Measurements from ENCODE around the gene RAPGEF4. TPM values are rescaled to one million over a fixed set of nuclear protein-coding genes. Genes with fewer than 3 reads are reported as not detected.

Gene RAPGEF4
- total RNA-seq, 1 donor from 2014 or later: 18.6 TPM

DNA sequence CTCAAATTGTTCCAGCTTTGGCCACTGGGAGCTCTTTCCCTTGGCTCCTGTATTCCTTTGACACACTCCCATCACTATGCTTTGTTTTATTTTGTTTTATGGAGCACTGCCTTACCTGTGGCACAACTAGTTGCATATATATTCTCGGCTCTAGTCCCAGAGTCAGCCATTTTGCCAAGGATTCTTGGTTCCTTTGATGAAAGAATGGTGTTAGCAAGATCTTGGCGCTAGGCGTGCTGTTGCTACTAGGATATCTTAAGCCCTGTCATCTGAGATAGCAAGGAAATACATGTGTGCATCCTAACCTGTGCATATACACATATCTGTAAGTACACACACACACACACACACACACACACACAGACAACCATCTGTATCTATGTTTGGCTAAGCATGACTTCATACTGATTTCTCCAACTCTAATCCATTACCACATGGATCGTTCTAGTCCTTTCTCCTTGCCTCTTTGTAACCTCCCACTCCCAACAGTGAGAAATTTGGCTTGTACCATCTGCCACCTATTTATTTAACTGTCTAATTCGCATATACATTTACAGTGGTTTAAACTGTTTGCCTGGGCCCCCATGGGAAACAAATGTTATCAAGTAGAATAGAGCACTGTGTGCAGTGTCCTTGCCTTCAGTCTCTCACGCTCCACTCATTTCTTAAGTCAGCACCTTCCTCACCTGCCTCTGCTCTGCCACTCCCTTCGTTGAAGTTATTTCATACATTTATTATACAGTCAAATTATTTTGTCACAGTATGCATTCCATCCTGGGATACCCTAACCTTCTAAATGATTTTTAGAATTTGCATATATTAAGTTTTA lies 202.5 kb downstream of the RAPGEF4 start:
- no peak for DNase-seq (ENCODE audit: low spot score)

GRCh38 chr2:172938713-172939375 lies 203.2 kb downstream of the RAPGEF4 start:
- no peak for DNase-seq (ENCODE audit: low spot score)

GRCh38 chr2:172943539-172943938 lies 207.9 kb downstream of the RAPGEF4 start:
- DNase-seq (ENCODE audit: low spot score): no peak

DNA sequence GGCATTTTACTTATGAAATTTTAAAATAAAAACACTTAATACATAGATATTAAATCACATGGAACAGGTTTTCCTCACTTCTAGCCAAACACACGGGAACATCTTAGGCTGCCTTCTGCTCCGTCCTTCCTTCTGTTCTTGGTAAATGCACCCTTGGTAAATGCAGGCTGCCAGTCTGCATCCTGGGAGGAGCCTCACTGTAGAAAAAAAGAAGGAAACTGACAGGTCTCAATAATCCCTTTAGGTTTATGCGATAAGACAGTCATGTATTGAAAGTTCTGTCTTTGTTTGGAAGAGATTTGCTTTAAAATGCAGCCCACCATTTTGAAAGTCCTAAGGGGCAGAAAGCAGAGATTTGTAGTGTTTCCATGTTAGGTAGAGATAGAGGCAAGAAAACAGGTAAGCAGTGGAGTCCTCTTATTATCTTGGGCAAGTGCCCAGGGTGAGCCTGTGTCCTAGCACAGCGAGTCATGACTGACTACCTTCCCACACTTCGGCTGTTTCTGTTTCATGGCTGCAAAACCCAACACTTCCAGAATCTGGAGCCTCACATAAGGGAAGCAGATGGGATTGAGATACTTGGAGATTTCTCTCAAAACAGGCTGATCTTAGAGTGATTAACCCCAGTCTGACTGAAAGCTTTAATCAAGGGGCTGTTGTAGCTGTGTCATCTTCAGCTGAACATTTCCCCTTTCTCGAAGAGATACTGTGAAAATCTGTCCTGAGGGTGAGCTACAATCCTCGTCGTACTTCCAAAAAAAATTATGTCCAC lies 208.6 kb downstream of the RAPGEF4 start:
- no peak for DNase-seq (ENCODE audit: low spot score)

GRCh38 chr2:172944794-172945509 lies 209.3 kb downstream of the RAPGEF4 start:
- DNase-seq (ENCODE audit: low spot score): no peak

DNA sequence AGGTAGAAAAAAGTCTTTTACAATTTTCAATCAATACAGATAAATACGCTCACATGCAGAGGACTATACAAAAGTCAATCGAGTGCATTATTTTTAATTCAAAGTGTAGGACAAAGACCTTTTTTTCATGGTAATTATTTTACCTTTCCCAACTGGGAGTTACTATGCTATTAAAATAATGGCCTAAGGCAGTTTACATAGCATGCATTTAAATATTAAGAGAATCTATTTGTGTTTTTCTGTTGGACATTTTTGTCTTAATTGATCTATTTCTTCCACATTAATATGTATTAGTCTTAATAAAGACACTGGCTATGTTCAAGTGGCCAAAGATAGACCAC lies 209.8 kb downstream of the RAPGEF4 start:
- DNase-seq (ENCODE audit: low spot score): no peak

- DNase-seq (ENCODE audit: low spot score): no peak
Observed at GRCh38 chr2:172947461-172948153, 212.0 kb downstream of the RAPGEF4 start.

DNA sequence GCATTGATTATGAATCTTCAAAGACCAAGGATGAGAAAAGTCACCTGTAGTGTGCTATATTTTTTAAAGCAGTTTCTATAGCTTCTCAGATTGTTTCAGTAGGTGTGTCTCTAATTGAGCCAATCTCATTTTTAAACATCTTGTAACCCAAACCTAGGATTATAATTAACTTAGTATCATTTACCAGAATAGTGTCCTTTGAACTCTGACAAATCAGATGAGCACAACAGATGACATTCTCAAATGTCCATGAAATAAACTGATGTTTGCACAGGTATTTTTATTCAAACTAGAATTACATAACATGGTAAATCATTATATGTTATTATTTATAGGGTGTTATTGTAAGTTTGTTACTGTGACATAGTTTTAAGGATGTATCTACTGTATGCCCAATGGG lies 213.9 kb downstream of the RAPGEF4 start:
- no peak for DNase-seq (ENCODE audit: low spot score)

DNA sequence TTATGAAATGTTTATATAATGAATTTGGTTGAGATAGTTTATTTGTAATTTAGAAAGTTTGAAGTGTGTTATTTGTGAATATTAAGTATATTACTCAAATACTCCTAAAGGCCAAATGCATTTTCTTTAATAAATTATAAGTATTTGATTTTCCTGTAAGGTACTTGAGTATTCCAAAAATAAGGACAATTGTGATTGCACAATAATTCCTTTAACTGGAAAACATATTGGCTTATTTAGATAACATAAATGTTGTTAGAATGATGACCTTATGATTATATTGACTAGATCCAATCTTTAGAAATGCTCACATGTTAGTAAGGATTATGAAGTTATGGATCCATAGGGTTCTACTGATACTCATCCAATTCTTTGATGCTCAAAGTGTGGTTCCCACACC lies 214.9 kb downstream of the RAPGEF4 start:
- DNase-seq (ENCODE audit: low spot score): no peak

DNA sequence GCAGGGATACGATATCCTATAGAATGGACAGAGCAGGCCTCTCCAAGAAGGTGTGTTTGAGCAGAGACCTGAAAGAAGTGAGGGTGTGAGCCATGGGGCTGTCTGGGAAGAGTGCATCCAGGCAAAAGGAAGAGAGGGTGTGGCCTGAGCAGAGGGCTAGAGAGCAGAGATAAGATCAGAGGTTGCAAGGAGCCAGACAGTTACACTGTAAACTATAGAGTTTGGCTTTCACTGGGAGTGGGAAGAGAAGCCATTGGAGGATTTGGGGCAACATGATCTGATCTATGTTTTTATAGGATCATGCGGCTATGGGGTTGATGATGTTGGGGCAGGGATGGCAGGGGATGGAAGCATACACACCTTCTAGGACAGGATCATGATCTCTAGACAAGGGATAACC lies 215.9 kb downstream of the RAPGEF4 start:
- DNase-seq (ENCODE audit: low spot score): no peak

- DNase-seq (ENCODE audit: low spot score): no peak
Observed at GRCh38 chr2:172953411-172953810, 217.8 kb downstream of the RAPGEF4 start.

GRCh38 chr2:172953970-172954852 lies 218.6 kb downstream of the RAPGEF4 start:
- no peak for DNase-seq (ENCODE audit: low spot score)

DNA sequence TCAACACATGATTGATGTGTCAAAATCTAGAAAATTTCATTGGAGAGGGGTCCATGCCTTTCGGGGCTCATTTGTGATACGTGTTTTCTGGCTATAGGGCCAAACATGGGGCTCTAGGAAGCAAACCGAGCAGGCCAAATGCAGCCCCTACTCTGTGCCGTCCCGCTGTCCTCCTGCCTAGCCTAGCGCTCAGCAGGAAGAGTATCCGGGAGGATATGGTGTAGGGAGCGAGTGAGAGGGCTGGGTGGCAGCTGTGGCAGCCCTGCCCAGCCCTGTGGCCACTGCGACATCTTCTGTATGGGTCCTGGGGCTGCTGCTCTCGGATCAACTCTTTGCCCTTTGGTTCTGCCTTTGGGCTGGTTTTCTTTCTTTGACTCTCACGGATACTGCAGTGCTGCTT lies 219.9 kb downstream of the RAPGEF4 start:
- no peak for DNase-seq (ENCODE audit: low spot score)

GRCh38 chr2:172957734-172958133 lies 222.1 kb downstream of the RAPGEF4 start:
- no peak for DNase-seq (ENCODE audit: low spot score)

GRCh38 chr2:172962082-172962481 lies 226.4 kb downstream of the RAPGEF4 start:
- DNase-seq (ENCODE audit: low spot score): no peak

DNA sequence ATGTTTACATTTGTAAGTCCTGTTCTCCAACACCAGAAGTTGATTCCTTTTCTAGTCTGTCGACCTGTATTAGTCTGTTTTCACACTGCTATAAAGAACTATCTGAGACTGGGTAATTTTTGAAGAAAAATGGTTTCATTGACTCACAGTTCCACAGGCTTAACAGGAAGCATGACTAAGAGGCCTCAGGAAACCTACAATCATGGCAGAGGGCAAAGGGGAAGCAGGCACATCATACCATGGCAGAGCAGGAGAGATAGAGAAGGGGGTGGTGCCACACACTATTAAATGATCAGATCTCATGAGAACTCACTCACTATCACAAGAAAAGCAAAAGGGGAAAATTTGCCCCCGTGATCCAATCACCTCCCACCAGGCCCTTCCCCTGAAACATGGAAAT lies 227.2 kb downstream of the RAPGEF4 start:
- no peak for DNase-seq (ENCODE audit: low spot score)

DNA sequence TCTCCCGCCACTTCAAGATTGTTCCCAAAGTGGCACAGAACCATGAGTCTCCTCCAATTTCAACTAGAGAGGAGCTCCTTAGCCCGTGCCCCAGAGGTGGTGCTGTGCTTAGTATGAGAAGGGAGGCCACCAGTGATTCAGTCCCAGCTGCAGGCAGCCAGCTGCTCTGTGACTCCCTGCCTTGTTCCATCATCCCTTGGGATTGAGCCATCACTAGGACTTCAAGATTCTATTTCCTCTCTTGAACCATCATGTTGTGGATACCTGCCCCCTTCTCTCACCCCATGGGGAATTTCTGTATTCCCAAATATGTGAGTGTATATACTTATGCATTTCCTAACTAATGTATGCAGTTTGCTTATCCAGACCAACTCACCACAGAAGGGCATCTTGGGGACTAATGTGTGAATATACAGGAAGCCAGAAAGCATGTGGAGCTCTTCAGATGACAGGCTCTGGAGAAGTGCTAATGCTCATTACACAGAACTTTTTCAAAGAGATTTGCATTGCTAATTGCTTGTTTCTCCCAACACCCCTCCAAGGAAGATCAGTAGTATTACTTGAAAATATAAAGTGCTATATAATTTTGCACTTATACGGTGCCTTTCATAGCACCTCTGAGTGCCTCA lies 229.0 kb downstream of the RAPGEF4 start:
- DNase-seq (ENCODE audit: low spot score): no peak

GRCh38 chr2:172965433-172966212 lies 230.0 kb downstream of the RAPGEF4 start:
- DNase-seq (ENCODE audit: low spot score): no peak
